Stimulated activated naive CD4-positive, alpha-beta T cell (primary cell): ENCODE data around the gene PRKAG2.
A peak's percentile ranks its signal among the peaks of the same experiment; 100 is the strongest.

ENCODE experiments used
- DNase-seq, 6 experiments: peaks; one replicate each; lab custom pipeline; 2025; lab: John Stamatoyannopoulos, UW

Gene PRKAG2

GRCh38 chr7:151518105-151518946 is 358.6 kb downstream of the PRKAG2 start:
- peak in 5 of 6 experiments; percentile 13 to 54 (median 20) for DNase-seq

GRCh38 chr7:151517601-151518104 is 359.3 kb downstream of the PRKAG2 start:
- DNase-seq, result no peak

- DNase-seq, result no peak
Measured at GRCh38 chr7:151515276-151515565, 361.7 kb downstream of the PRKAG2 start.

- DNase-seq, result no peak
Measured at GRCh38 chr7:151514461-151515275, 362.2 kb downstream of the PRKAG2 start.

- no peak for DNase-seq
Measured at GRCh38 chr7:151513133-151513532, 363.8 kb downstream of the PRKAG2 start.

GRCh38 chr7:151512353-151512752 is 364.6 kb downstream of the PRKAG2 start:
- no peak for DNase-seq

GRCh38 chr7:151511946-151512345 is 365.0 kb downstream of the PRKAG2 start:
- no peak for DNase-seq

GRCh38 chr7:151511270-151511669 is 365.6 kb downstream of the PRKAG2 start:
- no peak for DNase-seq

- DNase-seq, result no peak
Measured at GRCh38 chr7:151509670-151510333, 367.1 kb downstream of the PRKAG2 start.

GRCh38 chr7:151508991-151509390 is 367.9 kb downstream of the PRKAG2 start:
- no peak for DNase-seq

GRCh38 chr7:151507806-151508205 is 369.1 kb downstream of the PRKAG2 start:
- DNase-seq, result no peak

GRCh38 chr7:151506901-151507382 is 370.0 kb downstream of the PRKAG2 start:
- no peak for DNase-seq
